ENCODE results near the gene COL11A2.

The COL11A2 gene

DNA sequence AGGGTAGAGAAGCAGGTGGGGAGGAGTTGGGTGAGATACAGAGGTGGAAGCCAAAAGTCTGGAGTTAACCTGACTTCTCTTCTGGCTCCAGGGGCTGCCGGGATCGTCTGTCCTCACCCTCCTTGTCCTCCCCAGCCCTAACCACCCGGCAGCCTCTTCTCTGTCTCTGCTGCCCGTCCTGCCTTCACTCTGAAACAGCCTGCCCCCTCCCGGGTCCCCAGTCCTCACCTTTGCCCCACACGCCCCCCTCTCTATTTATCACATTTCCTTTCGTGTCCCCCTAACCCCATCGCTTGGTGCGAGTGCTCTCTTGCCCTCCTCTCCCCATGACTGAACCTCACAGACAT lies 21.7 kb upstream of the COL11A2 start:
- TF ChIP-seq NFRKB (IDR thresholded peaks at IDR 0.05) (no peak), L3MBTL2 (conservative IDR thresholded peaks at IDR 0.05) (no peak), TARDBP (IDR thresholded peaks at IDR 0.05) (no peak), FOXK2 (IDR thresholded peaks at IDR 0.05) (no peak), FOXM1 (IDR thresholded peaks at IDR 0.05; ENCODE audit: borderline replicate concordance) (no peak), CTBP1 (IDR thresholded peaks at IDR 0.05; ENCODE audit: borderline replicate concordance) (no peak), LEF1 (IDR thresholded peaks at IDR 0.05; ENCODE audit: borderline replicate concordance) (no peak), SUZ12 (IDR thresholded peaks at IDR 0.05) (no peak), ELF4 (IDR thresholded peaks at IDR 0.05) (no peak), BHLHE40 (IDR thresholded peaks at IDR 0.05; ENCODE audit: borderline replicate concordance) (no peak), ARNT (IDR thresholded peaks at IDR 0.05) (no peak), FOXA1 (IDR thresholded peaks at IDR 0.05) (no peak)
- POLR2A ChIA-PET, result no interaction called here
- CTCF ChIA-PET, result no interaction called here
- no peak for DNase-seq (ENCODE audit: extremely low spot score)

DNA sequence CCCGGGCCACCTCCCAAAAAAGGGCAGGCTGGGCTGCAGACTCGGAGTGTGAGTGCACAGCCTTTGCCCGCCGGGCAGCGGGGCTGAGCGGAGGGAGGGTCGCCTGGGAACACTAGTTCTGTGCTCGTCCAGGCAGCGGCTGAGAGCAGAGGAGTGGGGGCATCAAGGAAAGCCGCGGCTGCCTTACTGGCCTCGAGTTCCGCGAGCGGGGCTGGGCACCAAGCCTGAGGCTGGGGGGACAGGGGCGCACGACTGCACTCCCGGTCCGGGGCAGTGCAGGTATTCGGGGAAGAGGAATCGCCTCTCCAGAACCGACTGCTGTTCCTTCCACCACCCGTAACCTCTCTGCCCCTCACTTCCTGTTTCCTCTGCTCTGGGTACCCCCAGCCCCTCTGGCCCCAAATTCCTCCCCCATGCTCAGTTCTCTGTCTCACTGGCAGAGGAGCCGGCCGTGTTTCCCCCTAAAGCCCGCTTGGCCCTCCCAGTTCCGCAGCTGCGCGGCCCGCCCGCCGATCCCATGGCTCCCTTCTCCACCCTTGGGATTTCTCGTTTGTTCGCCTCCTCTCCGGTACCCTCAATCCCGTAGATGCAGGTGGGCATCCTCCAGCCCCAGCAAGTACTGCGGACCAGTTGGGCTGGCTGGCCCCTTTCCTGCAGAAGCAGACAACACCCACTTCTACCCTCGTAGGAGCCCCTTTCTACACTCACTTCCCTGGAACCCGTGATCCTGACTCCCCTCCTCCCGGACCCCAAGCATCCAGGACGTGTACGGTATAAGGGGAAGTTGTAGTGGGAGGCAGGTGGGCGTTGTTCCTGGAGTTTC lies 21.1 kb upstream of the COL11A2 start:
- no peak for DNase-seq (ENCODE audit: extremely low spot score)
- POLR2A ChIA-PET, result no interaction called here
- CTCF ChIA-PET, result no interaction called here
- TF ChIP-seq HDGF (IDR thresholded peaks at IDR 0.05; ENCODE audit: borderline replicate concordance) (no peak), BHLHE40 (IDR thresholded peaks at IDR 0.05; ENCODE audit: borderline replicate concordance) (no peak), LEF1 (IDR thresholded peaks at IDR 0.05; ENCODE audit: borderline replicate concordance) (no peak), ARNT (IDR thresholded peaks at IDR 0.05) (no peak), FOXK2 (IDR thresholded peaks at IDR 0.05) (no peak), NFRKB (IDR thresholded peaks at IDR 0.05) (no peak), L3MBTL2 (conservative IDR thresholded peaks at IDR 0.05) (no peak)
- TF ChIP-seq, protein P1, sequence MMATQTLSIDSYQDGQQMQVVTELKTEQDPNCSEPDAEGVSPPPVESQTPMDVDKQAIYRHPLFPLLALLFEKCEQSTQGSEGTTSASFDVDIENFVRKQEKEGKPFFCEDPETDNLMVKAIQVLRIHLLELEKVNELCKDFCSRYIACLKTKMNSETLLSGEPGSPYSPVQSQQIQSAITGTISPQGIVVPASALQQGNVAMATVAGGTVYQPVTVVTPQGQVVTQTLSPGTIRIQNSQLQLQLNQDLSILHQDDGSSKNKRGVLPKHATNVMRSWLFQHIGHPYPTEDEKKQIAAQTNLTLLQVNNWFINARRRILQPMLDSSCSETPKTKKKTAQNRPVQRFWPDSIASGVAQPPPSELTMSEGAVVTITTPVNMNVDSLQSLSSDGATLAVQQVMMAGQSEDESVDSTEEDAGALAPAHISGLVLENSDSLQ (IDR thresholded peaks at IDR 0.05), result no peak

DNA sequence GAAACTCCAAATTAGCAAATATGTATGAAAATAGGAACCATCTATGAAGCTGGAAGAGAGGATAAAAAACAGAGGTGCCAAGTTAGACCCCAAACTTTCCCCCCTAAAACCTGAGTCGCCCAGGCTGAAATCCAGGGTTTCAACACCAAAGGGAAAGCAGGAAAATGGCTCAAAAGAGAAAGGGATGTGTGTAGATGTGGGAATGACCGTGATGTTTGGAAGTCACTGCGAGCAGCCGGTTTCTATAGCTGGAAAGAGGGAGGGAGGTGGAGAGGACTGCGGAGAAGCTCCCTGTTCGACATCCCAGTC lies 20.5 kb upstream of the COL11A2 start:
- CTCF ChIA-PET, result no interaction called here

DNA sequence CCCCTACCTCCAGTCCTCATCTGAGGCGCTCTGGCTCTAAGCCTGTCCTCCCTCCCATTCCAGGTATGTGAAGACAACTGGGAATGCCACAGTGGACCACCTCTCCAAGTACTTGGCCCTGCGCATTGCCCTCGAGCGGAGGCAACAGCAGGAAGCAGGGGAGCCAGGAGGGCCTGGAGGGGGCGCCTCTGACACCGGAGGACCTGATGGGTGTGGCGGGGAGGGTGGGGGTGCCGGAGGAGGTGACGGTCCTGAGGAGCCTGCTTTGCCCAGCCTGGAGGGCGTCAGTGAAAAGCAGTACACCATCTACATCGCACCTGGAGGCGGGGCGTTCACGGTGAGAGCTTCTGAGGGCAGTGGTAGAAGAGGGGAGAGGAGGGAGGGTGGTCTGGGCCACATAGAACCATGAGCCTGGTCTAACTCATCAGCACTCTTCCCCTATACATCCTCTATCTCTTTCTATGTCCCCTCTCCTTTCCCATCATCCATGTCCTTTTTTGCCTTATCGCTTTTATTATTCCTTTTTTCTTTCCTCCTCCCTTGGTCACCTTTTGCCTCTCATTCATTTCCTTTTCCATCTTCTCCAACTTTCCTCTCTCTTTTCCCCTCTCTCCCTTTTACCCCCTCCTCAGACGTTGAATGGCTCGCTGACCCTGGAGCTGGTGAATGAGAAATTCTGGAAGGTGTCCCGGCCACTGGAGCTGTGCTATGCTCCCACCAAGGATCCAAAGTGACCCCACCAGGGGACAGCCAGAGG lies 19.6 kb upstream of the COL11A2 start:
- ChIA-PET CTCF (interaction anchor here (1.4 kb wide), 1 partner anchor 37 kb away, joined by 5 read pairs; no protein-coding TSS in a partner anchor), POLR2A (interaction anchor here (1.1 to 5.8 kb wide), 2 partner anchors 24 to 37 kb away, joined by 7 to 64 read pairs; no protein-coding TSS in a partner anchor)
- no peak for DNase-seq (ENCODE audit: extremely low spot score)
- TF ChIP-seq ELF4 (IDR thresholded peaks at IDR 0.05) (no peak), TARDBP (IDR thresholded peaks at IDR 0.05) (no peak), ARNT (IDR thresholded peaks at IDR 0.05) (no peak), FOXK2 (IDR thresholded peaks at IDR 0.05) (no peak), ZNF384 (IDR thresholded peaks at IDR 0.05) (no peak), HDGF (IDR thresholded peaks at IDR 0.05; ENCODE audit: borderline replicate concordance) (no peak), CTBP1 (IDR thresholded peaks at IDR 0.05; ENCODE audit: borderline replicate concordance) (no peak), L3MBTL2 (conservative IDR thresholded peaks at IDR 0.05) (no peak)

More for the DNA sequence above, 20.5 kb upstream of the COL11A2 start:
- POLR2A ChIA-PET, result no interaction called here
- no peak for DNase-seq (ENCODE audit: extremely low spot score)
- TF ChIP-seq HDGF (IDR thresholded peaks at IDR 0.05; ENCODE audit: borderline replicate concordance), result no peak
- no peak for TF ChIP-seq ELF4 (IDR thresholded peaks at IDR 0.05)
- TF ChIP-seq ARNT (IDR thresholded peaks at IDR 0.05), result no peak
- no peak for TF ChIP-seq SP1 (IDR thresholded peaks at IDR 0.05)
- TF ChIP-seq, protein P1 (IDR thresholded peaks at IDR 0.05), result no peak
- no peak for TF ChIP-seq BHLHE40 (IDR thresholded peaks at IDR 0.05; ENCODE audit: borderline replicate concordance)
- TF ChIP-seq LEF1 (IDR thresholded peaks at IDR 0.05; ENCODE audit: borderline replicate concordance), result no peak
- TF ChIP-seq CTBP1 (IDR thresholded peaks at IDR 0.05; ENCODE audit: borderline replicate concordance), result no peak
- TF ChIP-seq TARDBP (IDR thresholded peaks at IDR 0.05), result no peak
- no peak for TF ChIP-seq FOXM1 (IDR thresholded peaks at IDR 0.05; ENCODE audit: borderline replicate concordance)
- no peak for TF ChIP-seq FOXK2 (IDR thresholded peaks at IDR 0.05)
- no peak for TF ChIP-seq ZNF384 (IDR thresholded peaks at IDR 0.05)
- no peak for TF ChIP-seq L3MBTL2 (conservative IDR thresholded peaks at IDR 0.05)
- TF ChIP-seq SUZ12 (IDR thresholded peaks at IDR 0.05), result no peak
- no peak for TF ChIP-seq NFRKB (IDR thresholded peaks at IDR 0.05)
- no peak for TF ChIP-seq FOXA1 (IDR thresholded peaks at IDR 0.05)

DNA sequence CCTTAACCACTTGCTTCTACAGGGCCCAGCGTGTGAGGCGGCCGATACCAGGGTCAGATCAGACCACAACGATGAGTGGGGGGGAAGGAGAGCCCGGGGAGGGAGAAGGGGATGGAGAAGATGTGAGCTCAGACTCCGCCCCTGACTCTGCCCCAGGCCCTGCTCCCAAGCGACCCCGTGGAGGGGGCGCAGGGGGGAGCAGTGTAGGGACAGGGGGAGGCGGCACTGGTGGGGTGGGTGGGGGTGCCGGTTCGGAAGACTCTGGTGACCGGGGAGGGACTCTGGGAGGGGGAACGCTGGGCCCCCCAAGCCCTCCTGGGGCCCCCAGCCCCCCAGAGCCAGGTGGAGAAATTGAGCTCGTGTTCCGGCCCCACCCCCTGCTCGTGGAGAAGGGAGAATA lies 18.9 kb upstream of the COL11A2 start:
- CTCF ChIA-PET, result interaction anchor here (1.4 kb wide), 1 partner anchor 38 kb away, joined by 5 read pairs; no protein-coding TSS in a partner anchor
- no peak for TF ChIP-seq SP1 (IDR thresholded peaks at IDR 0.05)
- no peak for TF ChIP-seq FOXM1 (IDR thresholded peaks at IDR 0.05; ENCODE audit: borderline replicate concordance)
- no peak for TF ChIP-seq CTBP1 (IDR thresholded peaks at IDR 0.05; ENCODE audit: borderline replicate concordance)
- no peak for TF ChIP-seq LEF1 (IDR thresholded peaks at IDR 0.05; ENCODE audit: borderline replicate concordance)
- no peak for TF ChIP-seq NFRKB (IDR thresholded peaks at IDR 0.05)
- TF ChIP-seq ZNF384 (IDR thresholded peaks at IDR 0.05), result no peak
- no peak for TF ChIP-seq BHLHE40 (IDR thresholded peaks at IDR 0.05; ENCODE audit: borderline replicate concordance)
- TF ChIP-seq HDGF (IDR thresholded peaks at IDR 0.05; ENCODE audit: borderline replicate concordance), result no peak
- DNase-seq (ENCODE audit: extremely low spot score), result no peak
- POLR2A ChIA-PET, result interaction anchor here (1.0 to 5.8 kb wide), 4 partner anchors 15 to 37 kb away, joined by 3 to 64 read pairs (median 5); no protein-coding TSS in a partner anchor

DNA sequence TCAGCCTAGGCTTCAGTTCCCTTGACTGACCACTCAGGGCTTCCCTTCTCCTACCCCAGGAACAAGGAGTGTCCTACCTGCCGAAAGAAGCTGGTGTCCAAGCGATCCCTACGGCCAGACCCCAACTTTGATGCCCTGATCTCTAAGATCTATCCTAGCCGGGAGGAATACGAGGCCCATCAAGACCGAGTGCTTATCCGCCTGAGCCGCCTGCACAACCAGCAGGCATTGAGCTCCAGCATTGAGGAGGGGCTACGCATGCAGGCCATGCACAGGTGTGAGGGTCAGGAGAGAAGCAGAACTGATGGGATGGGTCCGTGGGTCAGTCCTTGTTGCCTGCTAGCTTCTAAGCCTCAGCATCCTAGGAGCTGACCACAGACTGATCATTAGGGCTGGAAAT lies 17.6 kb upstream of the COL11A2 start:
- no peak for DNase-seq (ENCODE audit: extremely low spot score)
- TF ChIP-seq ELF4 (IDR thresholded peaks at IDR 0.05) (no peak), ARNT (IDR thresholded peaks at IDR 0.05) (no peak), NFRKB (IDR thresholded peaks at IDR 0.05) (no peak)
- CTCF ChIA-PET, result no interaction called here
- POLR2A ChIA-PET, result interaction anchor here (1.5 to 5.8 kb wide), 2 partner anchors 16 to 39 kb away, joined by 3 to 64 read pairs; no protein-coding TSS in a partner anchor

All from HEK293T (cell line).